HG03196 (cell line): ENCODE results near the gene HSD17B10.
"Not testable (repeated sequence)": the region's sequence is repeated elsewhere in the genome, so short reads cannot be mapped to it uniquely, and the experiment has no call there.

Source experiments
- ATAC-seq: cut with Tn5 transposase; IDR thresholded peaks from one replicate; pipeline ENCODE4 v1.9.1; 2021; ENCODE audit not compliant: unreplicated experiment

HSD17B10 gene

DNA sequence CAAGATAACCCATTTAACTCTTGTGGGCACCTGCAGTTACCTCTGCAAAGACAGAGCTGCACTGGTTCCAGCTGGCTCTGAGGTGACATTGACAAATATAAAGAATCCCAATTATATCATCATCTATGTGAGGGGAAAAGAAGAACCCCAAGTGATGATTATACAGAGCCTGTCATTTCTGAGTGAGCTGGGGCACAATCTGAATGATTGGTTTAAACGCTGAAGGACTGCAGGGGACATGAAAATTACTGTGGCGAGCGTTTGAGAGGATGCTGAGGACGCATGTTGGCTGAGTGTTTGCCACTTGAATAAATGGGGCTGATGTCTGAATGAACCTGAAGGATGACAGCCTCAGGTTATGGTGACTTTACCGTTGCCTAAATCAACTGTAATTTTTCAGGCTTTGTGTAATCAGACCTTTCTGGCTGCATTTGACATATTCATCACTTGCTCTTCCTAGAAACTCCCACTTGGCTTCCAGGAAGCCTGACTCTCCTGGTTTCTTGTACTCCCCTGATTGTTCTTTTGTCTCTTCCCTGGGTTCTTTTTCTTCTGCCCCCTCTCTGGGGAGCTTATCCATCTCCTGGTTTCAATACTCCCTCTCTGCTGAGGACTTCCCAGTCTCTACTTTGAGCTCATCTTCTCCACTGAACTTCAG is 4.1 kb upstream of the HSD17B10 start:
- ATAC-seq = no peak

DNA sequence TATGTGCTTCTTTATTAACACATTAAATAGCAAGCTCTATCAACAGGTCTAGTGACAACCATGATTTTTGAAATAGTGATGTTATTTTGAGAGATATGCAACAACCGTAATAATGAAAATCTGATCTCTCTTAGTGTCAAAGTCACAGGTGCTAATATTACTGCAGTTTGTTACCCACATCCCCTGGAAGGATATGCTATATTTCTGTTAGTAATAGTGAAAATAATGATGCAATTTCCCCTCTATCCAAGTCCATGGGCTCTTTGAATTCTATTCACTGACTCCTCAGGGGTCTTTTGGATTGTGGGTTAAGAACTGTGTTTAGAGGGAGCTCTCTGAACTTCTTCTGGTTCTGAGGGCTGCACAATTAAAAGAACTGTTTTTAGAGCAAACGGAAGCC is 3.0 kb upstream of the HSD17B10 start:
- ATAC-seq = no peak

DNA sequence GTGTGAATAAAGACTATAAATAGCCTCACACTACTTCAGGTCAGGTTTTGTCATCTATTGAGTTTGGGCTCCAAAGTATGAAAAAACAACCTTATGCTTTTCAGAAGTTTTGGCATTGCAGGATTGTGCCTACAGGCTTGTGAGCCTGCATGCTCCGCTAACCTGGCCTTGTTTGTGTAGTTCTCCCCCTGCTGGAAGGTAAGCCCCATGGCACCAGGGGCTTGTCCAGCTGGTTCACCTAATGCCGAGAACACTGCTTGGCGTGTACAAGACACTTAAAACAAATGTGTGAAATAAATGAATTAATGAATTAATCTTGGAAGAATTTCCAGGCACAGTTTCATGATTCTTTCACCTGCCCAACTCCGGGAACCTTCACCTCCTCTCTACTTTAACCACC is 1.8 kb upstream of the HSD17B10 start:
- peak; percentile 55 for ATAC-seq

DNA sequence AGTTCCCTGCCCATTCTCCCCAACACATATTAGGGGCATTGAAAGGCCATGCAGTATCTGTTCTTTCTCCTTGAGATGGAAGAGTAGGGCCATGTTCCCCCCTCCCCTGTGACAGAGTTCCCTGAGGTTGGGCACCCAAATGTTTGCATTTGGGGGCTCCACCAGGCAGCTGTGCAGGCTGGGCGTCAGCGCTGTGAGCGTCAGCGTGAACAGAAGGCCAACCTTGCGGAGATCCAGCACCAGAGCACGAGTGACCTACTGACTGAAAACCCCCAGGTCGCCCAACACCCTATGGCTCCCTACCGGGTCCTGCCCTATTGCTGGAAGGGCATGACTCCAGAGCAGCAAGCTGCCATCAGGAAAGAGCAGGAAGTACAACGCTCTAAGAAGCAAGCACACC is 3.9 kb downstream of the HSD17B10 start:
- no peak for ATAC-seq

DNA sequence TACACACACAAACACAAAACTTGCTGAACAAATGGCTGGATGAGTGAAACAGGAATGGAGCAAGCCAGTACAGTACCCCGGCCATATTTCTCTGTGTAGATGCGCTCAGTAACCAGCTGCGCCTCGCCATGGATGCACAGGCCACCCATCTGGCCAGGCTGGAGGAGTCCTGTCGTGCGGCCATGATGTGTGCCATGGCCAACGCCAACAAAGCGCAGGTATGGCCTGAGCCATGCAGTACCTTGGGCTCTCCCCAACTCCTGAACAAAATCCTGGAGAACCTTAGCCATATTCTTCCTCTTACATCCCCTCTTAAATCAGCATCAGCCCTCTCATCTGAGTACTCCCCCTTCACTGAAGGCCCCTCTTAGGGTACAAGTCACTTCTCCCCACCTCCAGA is 4.4 kb downstream of the HSD17B10 start:
- no peak for ATAC-seq

DNA sequence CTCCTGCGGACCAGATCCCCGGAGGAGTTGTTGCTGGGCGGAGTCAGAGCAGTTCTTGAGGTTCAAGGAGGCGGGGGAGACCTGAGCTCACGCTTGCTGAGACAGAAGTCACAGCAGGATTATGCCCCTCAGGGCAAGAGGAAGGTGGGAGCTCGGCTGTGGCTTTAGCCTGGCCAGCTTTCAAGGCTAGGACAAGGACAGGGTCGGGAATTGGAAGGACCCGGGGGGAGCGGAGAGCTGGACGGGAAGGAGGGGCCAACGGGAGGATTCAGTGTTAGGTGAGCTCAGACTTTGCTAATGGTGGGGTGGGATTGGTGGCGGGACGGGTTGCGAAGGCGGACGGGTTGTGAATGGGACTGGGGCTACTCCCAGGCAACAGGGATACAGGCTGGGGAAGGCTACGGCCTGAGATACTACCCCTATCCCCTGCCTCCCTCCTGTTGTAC is 11.3 kb downstream of the HSD17B10 start, which contains the start of gene RIBC1:
Gene RIBC1 (plus strand): TSS at position 13 of the 446 bp plus-strand sequence. CDS start 3,404 bp downstream, outside the sequence.
- ATAC-seq = no peak

DNA sequence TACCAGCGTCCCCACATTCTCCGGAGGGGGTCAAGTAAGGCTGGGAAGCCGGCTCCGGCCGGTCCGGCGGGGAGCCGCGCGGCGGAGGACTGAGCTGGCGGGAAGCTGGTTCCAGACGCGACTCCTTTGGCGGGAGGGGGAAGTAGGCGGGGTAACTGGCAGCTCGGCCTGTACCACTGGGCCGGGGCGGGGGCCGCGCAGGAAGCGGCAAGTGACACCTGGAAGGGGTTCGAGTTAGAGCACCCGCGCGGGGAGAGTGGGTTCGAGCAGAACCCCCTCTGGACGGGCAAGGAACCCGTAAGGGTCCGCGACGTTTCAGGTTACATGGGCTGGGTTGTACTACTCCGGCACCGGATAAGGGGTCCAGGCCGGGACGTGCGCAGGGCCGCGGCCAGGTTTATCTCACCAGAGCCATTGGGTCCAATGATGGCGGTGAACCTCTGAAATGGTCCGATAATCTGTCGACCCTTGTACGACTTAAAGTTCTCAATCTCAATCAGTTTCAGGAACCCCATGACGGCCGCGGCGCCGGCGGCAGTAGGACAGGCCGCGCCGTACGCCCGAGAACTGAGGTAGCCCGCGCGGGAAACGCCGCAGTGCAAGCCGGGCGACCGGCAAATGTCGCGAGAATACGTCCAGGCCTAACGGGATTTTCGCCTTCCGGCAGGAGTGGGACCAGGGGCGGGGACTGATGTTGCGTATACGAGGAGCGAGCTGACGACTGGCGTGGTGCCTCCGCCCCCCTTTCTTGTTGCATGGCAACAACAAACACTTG is 11.9 kb downstream of the HSD17B10 start, which contains the start of gene SMC1A:
Gene SMC1A (minus strand): TSS at position 569 of the 775 bp plus-strand sequence. CDS start 54 bp downstream, at position 515.
- ATAC-seq = peak; percentile 92

DNA sequence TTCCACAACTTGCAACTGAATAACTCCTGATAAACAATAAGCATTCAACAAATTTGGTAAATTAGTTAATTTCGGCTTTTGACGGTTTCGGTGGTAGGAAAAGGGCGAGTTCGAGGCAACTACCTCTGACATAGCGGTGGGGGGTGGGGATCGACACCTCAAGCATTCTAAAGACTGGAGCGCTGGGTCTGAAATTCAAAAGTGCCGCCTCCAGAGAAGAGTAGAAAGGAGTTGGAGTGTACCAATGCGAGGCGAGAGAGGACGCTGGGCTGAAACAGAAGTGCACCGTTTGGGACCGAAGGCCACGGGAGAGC is 12.4 kb downstream of the HSD17B10 start:
- peak; percentile 21 for ATAC-seq

DNA sequence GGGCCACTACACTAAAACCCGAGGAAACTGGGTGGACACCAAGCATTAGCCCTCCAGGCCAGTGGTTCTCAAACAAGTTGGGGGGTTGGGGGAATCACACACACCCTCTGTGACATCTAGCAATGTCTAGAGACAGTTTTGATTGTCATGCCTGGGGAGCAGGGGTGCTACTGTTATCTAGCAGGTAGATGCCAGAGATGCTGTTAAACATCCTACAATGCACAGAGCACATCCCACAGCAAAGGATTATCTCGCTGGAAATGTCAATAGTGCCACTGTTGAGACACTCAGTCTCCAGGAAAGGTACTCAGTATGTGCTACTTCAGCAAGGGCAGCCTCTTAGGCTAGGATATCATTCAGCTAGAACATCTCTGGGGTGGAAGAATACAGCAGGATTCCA is 13.0 kb downstream of the HSD17B10 start:
- no peak for ATAC-seq

DNA sequence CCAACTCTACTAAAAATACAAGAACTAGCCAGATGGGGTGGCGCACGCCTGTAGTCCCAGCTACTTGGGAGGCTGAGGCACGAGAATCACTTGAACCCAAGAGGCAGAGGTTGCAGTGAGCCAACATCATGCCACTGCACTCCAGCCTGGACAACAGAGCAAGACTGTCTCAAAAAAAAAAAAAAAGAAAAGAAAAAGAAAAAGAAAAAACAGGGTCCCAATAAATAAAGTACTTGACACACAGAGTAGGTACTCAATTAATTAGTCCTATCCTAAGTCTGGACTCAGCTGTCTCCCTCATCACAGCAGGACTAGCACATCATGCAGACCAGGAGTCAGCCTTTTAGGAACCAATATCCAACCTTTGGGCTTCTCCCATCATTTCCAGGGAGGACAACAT is 13.8 kb downstream of the HSD17B10 start:
- not testable (repeated sequence) for ATAC-seq

DNA sequence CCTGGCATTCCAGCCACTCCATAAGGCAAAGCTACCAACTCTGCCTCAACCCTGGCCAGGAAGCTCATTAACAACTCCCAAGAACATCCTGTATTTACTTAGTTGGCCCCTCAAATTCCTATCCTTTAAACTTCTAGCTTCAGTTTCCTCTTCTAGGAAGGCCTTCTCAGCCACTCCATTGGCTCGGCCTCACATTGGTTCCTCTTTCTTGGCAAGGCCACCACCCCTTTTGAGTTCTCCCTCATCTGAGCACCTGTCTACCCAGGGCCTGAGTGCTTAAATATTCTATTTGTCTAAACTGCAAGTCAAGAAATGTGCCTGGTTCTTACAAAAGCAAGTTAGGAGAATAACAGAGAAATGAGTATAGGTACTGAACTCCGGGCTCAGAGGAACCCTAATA is 21.7 kb downstream of the HSD17B10 start:
- ATAC-seq = no peak

DNA sequence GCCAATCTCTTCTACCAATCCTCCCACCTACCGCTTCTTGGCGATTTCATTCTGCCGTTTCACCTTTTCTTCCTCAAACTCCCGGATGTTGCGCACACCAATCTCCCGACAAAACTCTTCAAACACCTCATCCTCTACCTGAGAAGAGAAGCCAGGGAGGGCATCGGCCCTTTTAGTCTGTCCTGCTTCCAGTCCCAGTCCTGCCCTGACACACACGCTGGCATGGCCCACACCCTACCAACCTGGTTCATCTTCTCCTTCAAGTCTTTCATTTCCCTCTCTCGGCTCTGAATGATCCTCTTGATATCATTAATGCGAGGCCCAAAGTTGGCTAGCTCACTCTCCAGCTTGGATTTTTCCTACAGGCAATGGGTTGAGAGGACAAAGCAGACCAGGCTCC is 30.6 kb downstream of the HSD17B10 start:
- ATAC-seq = no peak

DNA sequence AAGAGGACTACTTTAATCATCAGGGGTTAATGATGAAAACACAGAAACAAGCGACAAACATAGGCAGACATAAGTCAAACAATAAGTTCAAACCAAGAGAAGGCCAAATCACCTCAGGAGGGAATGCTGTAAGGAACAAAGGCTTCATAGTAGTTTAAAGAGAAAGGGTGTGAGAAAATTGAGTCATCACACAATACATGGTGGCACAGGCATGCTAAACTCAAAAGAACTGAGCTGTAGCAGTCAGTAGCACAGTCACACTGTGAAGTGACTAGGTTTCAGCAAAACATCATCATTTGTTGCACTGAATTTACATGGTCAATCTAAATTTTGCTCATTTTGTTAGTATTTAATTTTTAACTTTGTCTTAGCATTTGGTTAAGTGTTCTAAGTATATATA is 36.0 kb downstream of the HSD17B10 start:
- ATAC-seq = no peak

DNA sequence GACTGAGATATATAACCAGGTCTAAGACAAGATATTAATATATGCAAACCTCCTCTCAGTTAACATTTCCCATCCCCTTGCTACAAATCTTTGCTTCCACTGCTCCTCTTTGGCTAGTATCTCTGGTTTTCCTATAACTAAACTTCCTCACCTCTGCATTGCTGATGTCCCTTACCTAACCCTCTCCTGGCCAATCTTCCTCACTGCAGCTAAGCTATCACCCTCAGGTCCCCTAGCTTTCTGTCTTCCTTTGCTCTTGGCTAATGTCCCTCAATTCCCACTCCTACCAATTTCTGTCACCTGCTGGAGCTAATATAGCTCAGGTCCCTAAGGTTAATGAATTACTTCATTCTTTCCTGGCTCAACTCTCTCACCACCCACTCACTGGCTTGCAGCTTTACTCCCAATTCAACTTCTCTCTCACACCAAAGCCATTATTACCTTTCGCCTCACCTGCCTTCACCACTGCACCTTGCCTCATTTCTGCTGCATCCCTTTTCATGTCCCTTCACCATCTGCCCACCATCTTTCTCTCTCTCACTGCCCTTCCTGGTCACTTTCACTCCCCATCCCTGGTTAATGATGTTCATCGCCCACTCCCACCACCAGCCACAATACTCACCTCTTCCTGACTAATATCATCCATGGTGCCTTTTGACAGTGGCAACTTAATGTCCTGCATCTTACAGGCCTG is 38.4 kb downstream of the HSD17B10 start:
- ATAC-seq = no peak

DNA sequence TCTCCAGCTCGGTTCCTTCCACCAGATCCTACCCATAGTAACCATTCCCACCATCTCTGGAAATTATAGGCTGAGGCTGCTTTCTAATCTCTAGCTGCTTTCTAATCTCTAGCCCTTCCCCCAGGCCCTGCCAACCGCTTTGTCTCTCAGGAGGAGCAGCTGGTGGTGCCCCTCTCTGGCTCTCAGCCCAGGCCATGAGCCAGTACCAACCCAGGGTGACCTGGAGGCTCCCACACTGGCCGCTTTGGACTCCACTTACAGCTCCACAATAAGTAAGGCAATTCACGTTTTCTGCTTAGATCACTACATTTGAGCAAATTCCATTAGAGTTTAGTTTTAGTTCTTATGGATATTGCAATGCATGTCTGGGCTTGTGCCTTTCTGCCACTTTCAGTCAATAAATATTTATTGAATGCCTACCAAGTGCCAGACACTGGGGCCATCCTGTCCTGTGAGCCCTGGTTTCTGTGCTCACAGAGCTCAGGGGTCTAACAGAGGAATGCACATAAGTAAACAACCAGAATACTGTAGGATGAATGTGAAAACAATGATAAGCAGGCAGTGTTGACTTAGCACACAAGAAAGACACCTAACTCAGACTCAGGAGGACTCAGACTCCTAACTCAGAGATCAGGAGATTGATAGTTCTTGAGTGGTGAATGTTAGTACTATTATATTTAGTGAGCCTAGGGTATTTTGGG is 50.6 kb downstream of the HSD17B10 start:
- ATAC-seq = no peak
